Activated CD8-positive, alpha-beta memory T cell treated with anti-CD3 and anti-CD28 coated beads for 1 hour (primary cell): ENCODE results near the gene CAMKK2.
"Not testable (repeated sequence)": the region's sequence is repeated elsewhere in the genome, so short reads cannot be mapped to it uniquely, and the experiment has no call there.

Experiments used
- DNase-seq, 2 donors: peaks; one replicate each; pipeline ENCODE4 v3.0.0-alpha.2; 2020; ENCODE audit warnings: low read depth in 1 of 2; ENCODE audit errors: extremely low read depth in 1 of 2

CAMKK2 gene

GRCh38 chr12:121299662-121300061 is 3.2 kb upstream of the CAMKK2 start:
- DNase-seq: no peak

GRCh38 chr12:121298411-121298810 is 1.9 kb upstream of the CAMKK2 start:
- DNase-seq: not testable (repeated sequence)

GRCh38 chr12:121297435-121297991 is 1.0 kb upstream of the CAMKK2 start:
- peak in 1 of 2 donors; percentile 5 for DNase-seq

- peak in 1 of 2 donors; percentile 1 for DNase-seq
Measured at GRCh38 chr12:121295746-121296617, 527 bp downstream of the CAMKK2 start.

GRCh38 chr12:121295116-121295745 is 1.3 kb downstream of the CAMKK2 start:
- no peak for DNase-seq

- no peak for DNase-seq
Measured at GRCh38 chr12:121294151-121294889, 2.2 kb downstream of the CAMKK2 start.

DNA sequence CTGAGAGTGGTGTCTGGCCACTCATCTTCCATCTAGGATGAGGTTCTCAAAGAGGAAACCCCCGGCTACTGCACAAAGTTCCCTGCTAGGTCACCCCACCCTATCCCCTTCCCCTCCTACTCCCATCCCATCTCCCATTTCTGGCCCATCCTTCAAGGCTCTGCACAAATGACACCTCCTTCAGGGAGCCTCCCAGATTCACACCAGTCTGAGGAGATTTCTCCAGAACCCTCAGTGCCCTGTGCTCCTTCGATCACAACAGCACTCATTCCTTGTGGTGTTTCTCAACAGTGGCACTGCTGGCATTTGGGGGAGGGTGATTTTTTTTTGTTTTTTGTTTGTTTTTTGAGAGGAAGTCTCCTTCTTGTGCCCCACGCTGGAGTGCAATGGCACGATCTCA is 2.9 kb downstream of the CAMKK2 start:
- no peak for DNase-seq

- no peak for DNase-seq
Measured at GRCh38 chr12:121290410-121290809, 6.1 kb downstream of the CAMKK2 start.

- DNase-seq: no peak
Measured at GRCh38 chr12:121289962-121290361, 6.5 kb downstream of the CAMKK2 start.

DNA sequence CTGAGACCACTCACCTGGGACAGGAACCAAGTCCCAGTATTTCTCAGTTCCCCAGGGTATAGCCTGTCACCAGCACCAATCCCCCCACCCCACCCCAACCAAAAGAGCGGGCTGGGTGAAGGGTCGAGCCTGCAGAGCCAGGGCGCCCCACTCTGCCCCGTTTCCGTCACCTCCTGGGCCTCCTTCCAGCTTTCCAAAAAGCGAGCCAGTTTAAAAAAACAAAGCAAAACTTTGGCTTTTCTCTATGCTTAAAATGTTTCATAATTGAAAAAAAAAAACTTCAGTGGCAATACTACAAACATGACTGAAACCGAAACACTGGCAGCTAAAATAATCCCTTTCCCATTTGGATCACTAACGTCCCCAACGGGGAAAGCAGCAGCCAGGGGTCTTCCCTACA is 7.5 kb downstream of the CAMKK2 start:
- no peak for DNase-seq

DNA sequence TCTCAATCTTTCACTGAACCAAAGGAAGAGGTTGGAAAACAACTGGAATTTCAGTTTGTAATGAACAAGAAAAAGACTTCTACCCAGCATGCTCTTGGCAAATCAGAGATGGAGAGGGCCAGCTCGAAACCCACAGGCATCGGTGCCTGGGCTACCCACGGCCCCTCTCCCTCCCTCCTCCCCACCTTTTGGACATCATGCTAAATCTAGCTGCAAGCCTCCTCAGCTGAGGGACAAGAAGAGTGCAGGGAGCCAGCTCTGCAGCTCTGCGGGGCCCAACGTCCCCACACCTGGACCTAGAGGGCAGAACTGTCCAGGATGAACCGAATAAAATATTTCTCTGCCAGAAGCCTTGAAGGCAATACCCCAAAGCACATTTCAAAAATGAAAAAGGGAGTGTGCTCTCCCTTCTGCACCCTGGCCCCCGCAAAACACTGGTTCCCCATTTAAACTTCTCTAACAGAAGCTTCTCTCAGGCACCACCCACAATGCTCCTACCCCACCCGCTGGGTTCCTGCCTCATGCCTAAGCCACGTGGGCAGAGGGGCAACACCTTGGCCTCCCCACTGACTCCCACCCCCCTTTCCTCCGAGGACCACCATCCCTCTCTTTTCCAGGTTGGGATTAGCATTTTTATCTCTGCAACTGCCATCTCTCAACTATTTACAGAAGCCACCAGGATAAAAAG is 8.2 kb downstream of the CAMKK2 start:
- DNase-seq: no peak

- no peak for DNase-seq
Measured at GRCh38 chr12:121287267-121287954, 9.1 kb downstream of the CAMKK2 start.

DNA sequence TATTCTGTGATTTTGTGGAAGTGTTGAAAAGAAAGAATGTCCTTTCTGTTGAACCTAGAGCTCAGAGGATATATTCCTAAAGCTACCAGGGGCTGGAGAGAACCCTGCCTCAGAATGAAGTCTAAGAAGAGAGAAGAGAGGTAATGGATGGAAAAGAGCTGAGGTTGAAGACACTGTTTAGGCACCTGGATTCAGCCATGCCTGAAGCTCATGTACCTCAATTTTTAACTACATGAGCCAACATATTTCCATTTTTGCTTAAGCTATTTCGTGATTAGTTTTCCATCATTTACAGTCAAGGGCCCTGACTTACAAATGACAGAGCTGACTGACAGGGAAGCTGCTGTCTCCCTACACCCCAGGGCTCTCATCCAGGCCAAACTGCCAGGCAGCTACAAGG is 10.7 kb downstream of the CAMKK2 start:
- DNase-seq: no peak

GRCh38 chr12:121284551-121285390 is 11.7 kb downstream of the CAMKK2 start:
- no peak for DNase-seq

- no peak for DNase-seq
Measured at GRCh38 chr12:121283841-121284240, 12.7 kb downstream of the CAMKK2 start.

GRCh38 chr12:121283388-121283787 is 13.1 kb downstream of the CAMKK2 start:
- no peak for DNase-seq

- DNase-seq: not testable (repeated sequence)
Measured at GRCh38 chr12:121282910-121283309, 13.6 kb downstream of the CAMKK2 start.

- DNase-seq: no peak
Measured at GRCh38 chr12:121282072-121282742, 14.3 kb downstream of the CAMKK2 start.

DNA sequence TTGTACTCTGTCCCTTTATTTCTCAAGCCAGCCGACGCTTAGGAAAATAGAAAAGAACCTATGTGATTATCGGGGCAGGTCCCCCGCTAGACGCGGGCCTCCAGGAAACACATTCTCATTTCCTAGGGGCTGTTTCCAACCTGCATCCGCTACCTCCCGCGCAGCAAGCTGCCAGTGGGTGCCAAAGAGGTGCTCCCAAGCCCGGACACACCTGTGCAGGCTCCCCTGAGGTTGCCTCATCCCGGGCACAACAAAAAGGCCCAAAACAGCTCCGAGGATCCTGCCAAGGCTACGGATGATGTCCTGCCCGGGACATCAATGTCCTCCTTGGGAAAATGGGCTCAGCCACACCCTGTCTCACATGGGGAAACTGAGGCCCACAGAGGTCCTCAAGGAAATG is 15.4 kb downstream of the CAMKK2 start:
- not testable (repeated sequence) for DNase-seq
